MG63 (cell line): Measurements from ENCODE around the gene NEK10. TPM values are rescaled to one million over a fixed set of nuclear protein-coding genes. Genes with fewer than 3 reads are reported as not detected.

Source experiments
- DNase-seq: peaks from one replicate; pipeline ENCODE4 v3.0.0-alpha.2; 2020
- H3K27me3 ChIP-seq: fragments of 250-450 bp; sonication (Bioruptor Pico); 2 replicates; pipeline ENCODE4 v1.5.1; 2020; ENCODE audit warnings: mild to moderate bottlenecking, moderate library complexity
- H3K36me3 ChIP-seq: fragments of 250-450 bp; sonication (Bioruptor Pico); 2 replicates; pipeline ENCODE4 v1.5.1; 2020; ENCODE audit warnings: mild to moderate bottlenecking, moderate library complexity
- H3K4me3 ChIP-seq: fragments of 250-450 bp; sonication (Bioruptor Pico); 2 replicates; pipeline ENCODE4 v1.5.1; 2020; ENCODE audit warnings: mild to moderate bottlenecking, moderate library complexity
- H3K9me3 ChIP-seq: fragments of 250-450 bp; sonication (Bioruptor Pico); 2 replicates; pipeline ENCODE4 v1.5.1; 2020; ENCODE audit warnings: mild to moderate bottlenecking, moderate library complexity
- total RNA-seq: library from RNA; depleted of rRNA; stranded (reverse); fragments of >200 nt; shearing (Covaris generic); gene quantifications from 2 replicates; pipeline ENCODE4 v1.2.3, GENCODE V29; 2014; ENCODE audit warnings: low replicate concordance

NEK10 gene
- total RNA-seq, 1 experiment from 2014 or later = 4.7 TPM

DNA sequence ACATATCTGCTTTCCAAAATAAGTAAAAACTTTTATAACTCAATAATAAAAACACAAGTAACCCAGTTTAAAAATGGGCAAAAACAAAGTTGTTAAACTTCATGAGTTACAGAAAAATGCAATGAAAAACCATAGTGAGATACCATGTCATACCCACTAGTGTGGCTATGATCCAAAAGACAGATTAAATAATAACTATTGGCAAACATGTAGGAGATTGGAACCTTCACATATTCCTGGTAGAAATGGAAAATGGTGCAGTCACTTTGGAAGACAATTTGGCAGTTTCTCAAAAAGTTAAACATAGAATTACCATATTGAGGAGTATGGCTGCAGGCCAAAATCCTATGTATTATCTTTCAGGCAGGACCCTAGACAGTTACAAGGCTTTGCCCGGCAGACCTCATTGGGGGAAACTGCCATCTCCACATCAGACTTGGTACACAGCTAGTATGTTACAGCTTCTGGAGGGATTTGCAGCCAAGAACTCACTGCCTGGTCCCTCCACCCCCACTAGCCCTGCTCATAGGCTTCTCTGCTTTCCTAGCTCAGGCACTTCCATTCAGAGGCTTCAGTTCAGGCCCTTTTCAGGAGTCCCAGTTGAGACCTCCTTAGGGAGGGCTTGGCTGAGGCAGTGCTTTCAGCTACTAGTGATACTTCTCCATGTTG lies 147.8 kb downstream of the NEK10 start:
- Histone ChIP-seq H3K4me3 (no peak overlapping the region), H3K27me3 (no peaks in the 10 kb centered on the region), H3K36me3 (no peaks in the 10 kb centered on the region), H3K9me3 (no peaks in the 10 kb centered on the region)
- DNase-seq = no peak

DNA sequence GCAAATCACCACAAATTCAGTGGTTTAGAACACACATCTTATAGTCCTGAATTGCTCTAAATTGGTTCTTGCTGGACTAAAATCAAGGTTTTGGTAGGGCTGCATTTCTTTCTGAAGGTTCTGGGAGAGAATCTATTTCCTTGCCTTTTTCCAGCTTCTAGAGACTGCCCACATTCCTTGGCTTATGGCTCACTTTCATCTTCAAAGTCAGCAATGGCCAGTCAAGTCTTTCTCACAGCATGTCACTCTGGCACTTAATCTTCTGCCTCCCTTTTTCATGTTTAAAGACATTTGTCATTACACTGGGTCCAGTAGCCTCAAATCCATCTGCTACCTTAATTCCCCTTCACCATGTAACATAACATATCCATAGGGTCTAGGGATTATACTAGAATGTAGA lies 149.0 kb downstream of the NEK10 start:
- H3K4me3 ChIP-seq = no peak overlapping the region
- no peak for DNase-seq
- no peaks in the 10 kb centered on the region for H3K27me3 ChIP-seq
- H3K36me3 ChIP-seq = no peaks in the 10 kb centered on the region; the same call in 1 of the 2 replicates
- H3K9me3 ChIP-seq = no peaks in the 10 kb centered on the region

DNA sequence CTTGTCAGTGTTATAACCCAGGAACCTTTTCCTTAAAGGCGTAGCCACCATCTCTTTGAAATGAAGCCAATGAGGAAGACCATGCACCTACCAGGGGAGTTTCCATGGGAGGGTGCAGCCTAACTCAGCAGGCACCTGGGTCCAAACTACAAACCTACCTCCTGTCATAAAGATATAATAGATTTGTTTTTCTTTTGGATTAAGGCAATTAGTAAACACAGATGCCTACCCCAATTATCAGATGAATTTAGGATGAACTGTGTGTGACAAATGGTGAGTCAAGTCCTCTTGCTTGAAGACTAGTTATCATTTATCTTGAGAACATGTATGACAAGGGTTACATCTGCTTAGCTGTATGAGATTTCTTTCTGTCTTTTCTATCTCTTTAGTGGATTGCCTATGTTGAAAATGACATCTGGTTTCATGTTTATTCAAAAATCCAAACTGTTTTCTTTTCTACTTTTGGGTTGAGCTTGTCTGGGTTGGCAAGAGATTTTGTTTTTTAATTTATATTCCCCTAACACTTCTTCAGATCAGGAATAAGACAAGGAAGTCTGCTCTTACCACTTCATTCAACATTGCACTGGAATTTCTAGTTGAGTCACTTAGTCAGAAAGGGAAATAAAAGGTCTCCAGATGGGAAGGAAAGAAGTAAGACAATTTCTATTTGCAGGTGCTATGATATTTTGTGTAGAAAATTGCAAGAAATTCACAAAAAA lies 149.9 kb downstream of the NEK10 start:
- Histone ChIP-seq H3K27me3 (no peaks in the 10 kb centered on the region), H3K9me3 (no peaks in the 10 kb centered on the region), H3K36me3 (no peaks in the 10 kb centered on the region; the same call in 1 of the 2 replicates), H3K4me3 (no peak overlapping the region)
- DNase-seq = no peak

DNA sequence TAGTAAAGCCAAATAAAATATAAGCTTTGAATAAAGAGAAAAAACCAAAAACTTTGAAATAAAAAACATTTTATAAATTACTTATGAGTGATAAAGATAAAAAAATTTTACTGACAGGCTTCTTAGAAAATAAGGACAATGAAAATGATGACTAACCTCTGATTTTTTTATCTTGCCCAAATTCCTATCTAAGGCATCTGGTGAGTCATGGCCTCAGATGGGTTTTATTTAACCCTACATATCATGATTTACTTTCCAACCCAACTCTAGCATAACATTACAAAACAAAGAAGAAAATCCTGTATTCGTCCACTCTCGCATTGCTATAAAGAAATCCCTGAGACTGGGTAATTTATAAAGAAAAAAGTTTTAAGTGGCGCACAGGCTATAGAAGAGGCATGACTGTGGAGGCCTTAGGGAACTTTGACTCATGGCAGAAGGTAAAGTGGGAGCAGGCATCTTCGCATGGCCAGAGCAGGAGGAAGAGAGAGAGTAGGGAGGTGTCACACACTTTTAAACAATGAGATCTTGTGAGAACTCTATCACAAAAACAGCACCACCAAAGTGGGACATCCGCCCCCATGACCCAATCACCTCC lies 152.1 kb downstream of the NEK10 start:
- no peak for DNase-seq
- no peak overlapping the region for H3K4me3 ChIP-seq
- no peaks in the 10 kb centered on the region for H3K9me3 ChIP-seq
- no peaks in the 10 kb centered on the region for H3K27me3 ChIP-seq
- no peaks in the 10 kb centered on the region; the same call in 1 of the 2 replicates for H3K36me3 ChIP-seq

DNA sequence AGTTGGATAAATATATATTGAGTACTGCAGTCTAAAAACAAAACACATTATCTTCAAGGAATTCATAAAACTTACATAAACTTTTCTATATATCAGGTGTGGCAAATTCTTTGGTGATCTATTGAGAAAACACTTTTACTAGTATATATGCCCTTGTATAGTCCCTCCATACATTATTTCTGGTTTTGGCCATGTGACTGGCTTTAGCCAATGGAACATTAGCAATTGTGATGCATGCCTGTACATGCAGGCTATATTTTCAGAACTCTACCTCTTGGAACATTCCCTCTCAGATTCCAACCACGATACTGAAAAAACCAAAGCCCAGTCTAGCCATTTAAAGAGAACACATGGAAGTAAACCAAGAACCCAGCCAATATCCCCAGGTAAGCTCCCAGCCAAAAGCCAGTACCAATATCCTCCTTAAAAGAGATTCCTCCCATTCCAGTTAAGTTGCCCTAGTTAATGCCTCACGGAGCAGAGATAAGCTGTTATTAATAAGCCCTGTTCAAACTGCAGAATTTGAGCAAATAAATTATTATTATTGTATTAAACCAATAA lies 152.8 kb downstream of the NEK10 start:
- DNase-seq = no peak
- Histone ChIP-seq H3K4me3 (no peak overlapping the region), H3K9me3 (no peaks in the 10 kb centered on the region), H3K36me3 (no peaks in the 10 kb centered on the region; the same call in 1 of the 2 replicates), H3K27me3 (no peaks in the 10 kb centered on the region)

DNA sequence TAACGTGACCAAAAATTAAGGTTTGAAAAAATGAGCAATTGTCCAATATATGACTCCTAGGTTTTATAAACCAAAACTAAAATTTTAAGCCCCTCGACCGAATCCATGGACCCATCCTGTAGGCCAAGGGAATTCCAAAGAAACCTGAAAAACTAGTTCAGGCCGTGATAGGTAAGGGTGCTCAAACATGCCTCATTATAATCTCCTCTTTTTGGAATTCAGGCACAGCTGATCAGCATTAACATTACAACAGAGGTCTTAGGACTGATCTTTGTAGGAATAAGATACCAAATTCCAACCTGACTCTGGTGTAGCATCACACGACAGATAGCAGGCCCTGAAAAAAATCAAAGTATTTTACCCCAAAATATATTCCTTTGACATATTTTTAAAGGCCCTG lies 155.7 kb downstream of the NEK10 start:
- H3K27me3 ChIP-seq = no peaks in the 10 kb centered on the region
- DNase-seq = no peak
- no peaks in the 10 kb centered on the region for H3K9me3 ChIP-seq
- H3K36me3 ChIP-seq = no peaks in the 10 kb centered on the region; the same call in 1 of the 2 replicates
- H3K4me3 ChIP-seq = no peak overlapping the region

DNA sequence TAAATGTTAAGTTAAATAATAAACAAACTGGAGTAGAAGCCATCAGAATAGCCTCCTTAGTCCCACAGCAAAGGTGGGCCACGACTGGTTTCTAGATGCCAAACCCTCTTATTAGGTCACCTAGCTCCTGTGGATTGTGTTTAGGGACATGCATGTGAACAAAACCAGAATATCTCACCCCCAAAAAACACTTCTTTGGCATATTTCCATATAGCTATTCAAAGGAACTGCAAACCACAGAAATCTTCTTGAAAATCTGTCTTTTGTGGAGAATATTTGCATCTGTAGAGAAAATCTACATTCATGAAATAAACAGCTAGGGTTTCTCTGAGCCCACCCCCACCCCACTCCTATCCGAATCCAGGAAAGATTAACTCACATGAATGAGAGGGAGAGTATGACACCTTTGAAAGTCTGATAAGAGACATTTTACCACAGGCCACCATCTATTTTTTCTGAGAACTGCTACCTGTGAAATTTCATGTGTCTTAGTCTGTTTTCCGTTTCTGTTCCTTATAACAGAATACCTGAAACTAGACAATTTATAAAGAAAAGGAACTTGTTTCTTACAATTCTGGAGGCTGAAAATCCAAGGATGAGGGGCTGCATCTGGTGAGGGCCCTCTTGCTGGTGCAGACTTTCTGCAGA lies 159.4 kb downstream of the NEK10 start:
- Histone ChIP-seq H3K36me3 (no peaks in the 10 kb centered on the region), H3K9me3 (no peaks in the 10 kb centered on the region), H3K4me3 (no peak overlapping the region), H3K27me3 (no peaks in the 10 kb centered on the region)
- DNase-seq = no peak

DNA sequence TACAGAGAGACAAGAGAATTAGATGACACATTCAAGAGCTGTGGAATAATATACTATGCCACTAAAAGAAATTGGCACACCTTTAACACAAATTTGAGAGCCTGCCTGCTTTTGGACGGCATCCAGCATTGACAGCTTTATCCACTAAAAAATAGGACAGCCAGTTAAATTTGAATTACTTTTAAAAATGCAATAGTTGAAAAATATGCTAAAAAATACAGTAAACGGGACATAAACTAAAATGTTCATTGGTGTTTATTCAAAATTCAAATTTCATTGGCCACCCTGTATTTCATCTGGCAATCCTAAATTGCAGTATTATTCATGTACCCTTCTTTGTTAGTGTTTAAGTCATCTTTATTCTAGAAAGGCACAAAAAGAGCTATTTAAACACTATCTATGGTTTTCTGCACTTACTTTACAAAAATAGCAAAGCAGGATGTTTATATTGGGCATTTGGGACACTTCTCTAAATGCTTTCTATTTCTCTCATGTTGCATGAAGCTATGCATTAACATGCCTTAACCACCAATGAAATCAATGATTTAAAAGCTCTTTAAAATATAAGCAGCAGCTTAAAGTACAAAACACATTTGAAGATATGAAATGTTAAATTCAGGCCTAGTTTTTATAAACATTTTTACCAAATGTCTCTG lies 160.1 kb downstream of the NEK10 start:
- no peaks in the 10 kb centered on the region for H3K27me3 ChIP-seq
- no peak overlapping the region for H3K4me3 ChIP-seq
- no peak for DNase-seq
- no peaks in the 10 kb centered on the region for H3K9me3 ChIP-seq
- H3K36me3 ChIP-seq = no peaks in the 10 kb centered on the region

DNA sequence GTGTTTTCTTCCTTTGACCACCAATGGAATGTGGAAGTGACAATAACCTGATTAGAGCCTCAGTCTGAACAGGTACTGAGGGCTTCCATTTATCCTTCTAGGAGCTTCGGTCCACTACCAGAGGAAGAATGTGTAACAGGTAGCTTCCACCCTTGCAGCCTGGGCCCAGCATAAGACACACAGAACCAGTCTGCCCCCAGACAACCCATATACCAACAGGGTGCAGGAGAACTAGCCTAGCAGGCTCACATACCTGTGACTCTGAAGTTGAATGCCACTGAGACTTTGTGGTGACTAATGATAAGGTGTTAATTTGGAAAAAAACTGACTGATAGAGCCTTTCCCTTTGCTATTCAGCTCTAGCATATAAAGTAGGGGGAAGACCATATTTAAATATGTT lies 166.2 kb downstream of the NEK10 start:
- Histone ChIP-seq H3K27me3 (no peaks in the 10 kb centered on the region), H3K4me3 (no peak overlapping the region)
- no peak for DNase-seq

DNA sequence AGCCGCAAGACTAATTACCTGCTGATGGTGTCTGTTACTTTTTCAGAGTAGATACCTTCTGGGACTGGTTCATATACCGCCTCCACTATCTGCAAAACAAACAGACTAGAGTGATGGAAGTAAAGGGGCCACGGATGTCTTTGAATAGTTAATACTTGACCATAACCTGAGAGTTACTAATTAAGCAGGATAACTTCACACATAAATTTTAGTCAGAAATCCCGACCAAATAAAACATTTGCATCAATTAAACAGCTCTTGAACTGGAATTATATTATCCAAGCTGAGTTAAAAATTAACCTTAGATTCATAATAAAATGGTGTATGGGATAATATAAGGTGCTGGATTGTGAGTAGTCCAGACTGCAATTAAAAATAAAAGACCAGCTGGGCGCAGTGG lies 167.7 kb downstream of the NEK10 start:
- no peaks in the 10 kb centered on the region for H3K27me3 ChIP-seq
- no peaks in the 10 kb centered on the region for H3K36me3 ChIP-seq
- DNase-seq = no peak

More for the DNA sequence above, 166.2 kb downstream of the NEK10 start:
- Histone ChIP-seq H3K9me3 (no peaks in the 10 kb centered on the region), H3K36me3 (no peaks in the 10 kb centered on the region)

DNA sequence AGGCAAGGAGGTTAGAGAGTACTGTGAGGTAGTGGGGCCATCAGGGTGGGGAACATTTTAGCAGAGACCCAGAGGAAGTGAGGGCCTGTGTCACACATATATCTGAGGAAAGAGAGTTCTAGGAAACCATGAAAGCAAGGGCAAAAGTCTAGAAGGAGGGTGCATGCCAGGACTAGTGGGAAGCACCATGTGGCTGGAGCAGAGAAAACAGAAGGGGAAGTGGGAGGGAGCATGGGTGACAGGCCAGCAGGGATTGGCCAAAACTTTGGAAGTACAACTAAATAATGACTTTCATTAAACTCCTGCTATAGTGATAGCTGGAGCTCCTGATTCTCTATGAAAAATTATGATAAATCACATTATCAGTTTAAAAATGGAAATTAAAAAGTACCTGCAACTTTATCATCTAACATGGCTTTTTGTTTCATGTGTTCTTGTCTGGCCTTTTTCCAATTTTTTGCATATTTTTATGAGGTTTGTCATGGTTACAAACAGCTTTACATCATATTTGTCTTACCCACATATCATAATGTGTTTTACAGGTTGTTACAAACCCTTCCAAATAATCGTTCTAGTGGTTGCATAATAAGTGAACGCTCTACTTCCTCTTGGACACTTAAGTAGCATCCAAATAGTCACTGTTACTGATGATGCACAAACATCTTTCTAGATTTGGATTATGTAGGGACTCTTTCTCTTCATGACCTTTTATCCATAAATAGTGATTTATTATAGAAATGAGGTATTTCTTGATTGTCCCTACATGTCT lies 168.3 kb downstream of the NEK10 start:
- H3K4me3 ChIP-seq = no peak overlapping the region
- no peak for DNase-seq
- no peaks in the 10 kb centered on the region for H3K9me3 ChIP-seq
- no peaks in the 10 kb centered on the region for H3K27me3 ChIP-seq
- no peaks in the 10 kb centered on the region for H3K36me3 ChIP-seq

More for the DNA sequence above, 167.7 kb downstream of the NEK10 start:
- H3K4me3 ChIP-seq = no peak overlapping the region
- H3K9me3 ChIP-seq = no peaks in the 10 kb centered on the region

DNA sequence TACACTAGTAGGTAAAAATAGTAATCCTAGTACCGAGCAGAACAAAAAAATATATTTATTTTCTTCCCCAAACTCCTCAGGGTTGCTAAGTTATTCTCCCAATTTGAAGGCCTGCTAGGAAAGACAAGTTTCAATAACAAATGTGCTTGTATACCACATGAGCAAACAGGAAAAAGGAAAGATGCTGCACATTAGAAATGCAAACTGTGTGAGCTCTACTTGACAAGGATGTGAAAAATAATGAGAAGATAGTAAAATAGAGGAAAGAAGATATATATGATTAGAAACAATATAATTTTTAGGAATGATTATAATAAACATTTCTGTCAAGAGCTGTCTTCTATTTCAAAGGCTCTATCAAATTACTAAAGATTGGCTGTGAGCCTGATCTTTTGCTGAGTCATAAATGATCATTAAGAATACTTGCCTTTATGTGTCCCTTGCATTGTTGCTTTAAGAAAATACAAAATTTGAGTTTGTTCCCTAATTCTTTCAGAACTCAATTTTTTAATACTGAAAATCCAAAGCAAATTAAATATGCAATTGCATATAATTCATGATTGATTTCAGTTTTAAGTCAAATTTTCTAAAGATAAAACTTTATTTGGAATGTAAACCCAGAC lies 174.2 kb downstream of the NEK10 start:
- H3K4me3 ChIP-seq = no peak overlapping the region
- DNase-seq = no peak
- no peaks in the 10 kb centered on the region for H3K27me3 ChIP-seq
- no peaks in the 10 kb centered on the region for H3K36me3 ChIP-seq
- no peaks in the 10 kb centered on the region for H3K9me3 ChIP-seq

DNA sequence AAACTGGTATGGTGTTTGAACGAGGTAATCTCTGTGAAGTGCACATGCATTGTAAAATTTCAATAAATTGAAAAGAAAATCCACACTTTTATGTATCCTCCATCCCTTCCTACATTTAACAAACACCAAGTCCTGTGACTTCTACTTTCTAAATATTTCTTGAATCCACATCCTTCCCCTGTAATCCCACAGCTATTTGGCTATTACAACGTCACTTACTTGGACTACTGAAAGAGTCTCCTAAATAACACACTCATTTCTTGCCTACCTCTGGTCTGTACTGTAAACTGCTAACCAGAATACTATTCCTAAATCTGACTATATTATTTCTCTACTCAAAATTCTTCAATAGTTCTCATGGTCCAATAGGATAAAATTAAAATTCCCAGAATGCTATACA lies 176.1 kb downstream of the NEK10 start:
- H3K4me3 ChIP-seq = no peak overlapping the region
- no peaks in the 10 kb centered on the region for H3K27me3 ChIP-seq
- no peak for DNase-seq
- H3K36me3 ChIP-seq = no peaks in the 10 kb centered on the region
- no peaks in the 10 kb centered on the region for H3K9me3 ChIP-seq

DNA sequence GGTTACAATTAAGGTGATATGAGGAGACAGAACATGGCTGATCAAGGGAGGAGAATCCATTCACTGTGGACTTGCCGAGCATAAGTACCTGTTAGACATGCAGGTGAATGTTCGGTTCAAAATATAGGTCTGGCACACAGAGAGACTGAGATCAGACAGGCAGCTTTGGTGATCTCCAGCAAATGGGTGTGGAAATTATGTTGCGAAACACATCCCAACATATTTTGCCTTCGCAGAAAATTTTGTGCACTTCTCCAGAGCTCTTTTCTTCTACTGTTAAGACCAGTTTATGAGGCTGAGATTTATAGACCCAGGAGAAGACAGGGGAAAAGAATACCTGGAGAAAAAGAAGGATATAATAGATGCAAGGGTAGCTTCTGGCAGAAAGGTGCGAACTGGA lies 183.2 kb downstream of the NEK10 start:
- no peak for DNase-seq
- Histone ChIP-seq H3K9me3 (no peaks in the 10 kb centered on the region), H3K27me3 (no peaks in the 10 kb centered on the region), H3K4me3 (no peak overlapping the region), H3K36me3 (no peaks in the 10 kb centered on the region)

DNA sequence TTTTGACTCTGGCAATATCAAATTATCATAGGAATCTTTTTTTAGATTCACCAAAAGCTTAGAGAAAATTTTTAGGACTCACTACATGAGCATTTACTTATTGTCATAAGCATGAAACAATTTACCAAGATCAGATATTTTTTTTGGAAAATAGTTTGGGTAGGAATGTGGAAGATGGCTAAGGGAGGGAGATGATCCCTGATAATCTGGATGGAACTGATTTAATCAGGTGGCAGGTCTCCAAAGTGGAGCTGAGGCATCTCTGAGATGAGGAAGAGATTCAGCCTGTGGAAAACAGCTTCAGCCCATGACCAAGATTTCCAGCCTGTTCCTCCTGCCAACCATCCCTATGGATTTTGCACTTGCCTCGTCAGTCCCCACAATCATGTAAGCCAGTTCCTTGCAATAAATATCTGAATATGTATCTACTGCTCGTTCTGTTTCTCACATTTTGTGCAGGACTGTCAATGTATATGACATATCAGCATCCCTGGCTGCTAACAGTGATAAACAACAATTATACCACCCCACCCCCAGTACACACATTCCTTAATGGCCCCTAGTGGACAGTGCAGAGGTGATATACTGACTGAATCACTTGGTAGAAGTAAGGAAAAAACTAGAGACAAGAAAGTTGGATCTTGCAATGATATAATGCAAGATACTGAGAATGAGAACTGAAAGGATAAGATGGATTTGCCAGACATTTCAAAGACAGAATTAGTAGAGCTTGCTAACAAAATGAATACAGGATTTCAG lies 183.8 kb downstream of the NEK10 start:
- Histone ChIP-seq H3K9me3 (no peaks in the 10 kb centered on the region), H3K4me3 (no peak overlapping the region), H3K36me3 (no peaks in the 10 kb centered on the region), H3K27me3 (no peaks in the 10 kb centered on the region)
- DNase-seq = no peak
